A549 (cell line): Measurements from ENCODE around the gene GMDS. TPM values are rescaled to one million over a fixed set of nuclear protein-coding genes. Genes with fewer than 3 reads are reported as not detected.

Experiments used
- ATAC-seq, 2 experiments: fragments of 200-7000 bp in 1 of 2; fragments of >200 bp in 1 of 2; cut with Nextera tagmentation in 1 of 2; cut with Tn5 transposase in 1 of 2; 3 replicates each; pipeline versions ENCODE4 v1.8.0 to v1.9.1; 2018 to 2020; ENCODE audit warnings: mild to moderate bottlenecking in 1 of 2, moderate library complexity in 1 of 2
- CTCF ChIA-PET: fragments of 300-600 bp; sonication (Branson Sonifier 250); formaldehyde crosslinking; extraction: SDS; loops from one replicate; lab custom pipeline; 2021; ENCODE audit warnings: antibody characterized with exemption, inconsistent platforms; lab: Yijun Ruan, JAX
- POLR2A ChIA-PET: fragments of 350-600 bp; formaldehyde crosslinking; extraction: SDS; loops from one replicate; lab custom pipeline; 2021; ENCODE audit warnings: antibody characterized with exemption, inconsistent platforms; lab: Yijun Ruan, JAX
- DNase-seq, 2 experiments: peaks; one replicate each; pipeline versions ENCODE4 v3.0.0 to v3.0.0-alpha.2; 2011 to 2016; ENCODE audit warnings: low read depth in 1 of 2, low spot score in 1 of 2
- FAIRE-seq: peaks from 2 replicates; lab custom pipeline; 2011; peaks lifted over from hg19 to GRCh38; lab: Jason Lieb, UNC
- H3K27ac ChIP-seq, 2 experiments: fragments of >200 bp; sonication (Bioruptor Twin); formaldehyde crosslinking; 3 replicates each; pipeline ENCODE4 v1.5.1; 2016 to 2017
- H3K4me1 ChIP-seq: fragments of >200 bp; sonication (Bioruptor Twin); formaldehyde crosslinking; 3 replicates; pipeline ENCODE4 v1.6.1; 2016
- H3K4me2 ChIP-seq: fragments of >200 bp; sonication (Bioruptor Twin); formaldehyde crosslinking; 3 replicates; pipeline ENCODE4 v1.6.1; 2016
- H3K4me3 ChIP-seq: fragments of >200 bp; sonication (Bioruptor Twin); formaldehyde crosslinking; 3 replicates; pipeline ENCODE4 v1.5.1; 2016
- H3K9me3 ChIP-seq: fragments of >200 bp; sonication (Bioruptor Twin); formaldehyde crosslinking; 3 replicates; pipeline ENCODE4 v1.6.1; 2016
- CEBPB ChIP-seq, 2 experiments: fragments of >200 bp in 1 of 2; sonication (Bioruptor Twin) in 1 of 2; formaldehyde crosslinking in 1 of 2; IDR thresholded peaks; 2 replicates each; pipeline ENCODE4 v1.6.1; 2012 to 2016
- CHD4 ChIP-seq: fragments of 200-600 bp; sonication (generic); IDR thresholded peaks from 2 replicates; pipeline ENCODE4 v1.6.1; 2016; ENCODE audit warnings: antibody characterized with exemption, mild to moderate bottlenecking, borderline replicate concordance
- CTCF ChIP-seq: fragments of >200 bp; sonication (Bioruptor Twin); formaldehyde crosslinking; IDR thresholded peaks from 3 replicates; pipeline ENCODE4 v1.5.1; 2016
- EHMT2 ChIP-seq: fragments of 200-600 bp; sonication (generic); IDR thresholded peaks from 2 replicates; pipeline ENCODE4 v1.6.1; 2016; ENCODE audit warnings: antibody characterized with exemption, low read depth, mild to moderate bottlenecking, moderate library complexity
- ELK1 ChIP-seq: fragments of 150-350 bp; IDR thresholded peaks from 2 replicates; pipeline ENCODE4 v1.6.1; 2014; ENCODE audit warnings: low read depth, mild to moderate bottlenecking, low read length
- EP300 ChIP-seq, 2 experiments: fragments of >200 bp; sonication (Bioruptor Twin); formaldehyde crosslinking; IDR thresholded peaks; 2 replicates in 1 of 2; 3 replicates in 1 of 2; pipeline ENCODE4 v1.6.1; 2016 to 2017
- ESRRA ChIP-seq: fragments of 150-350 bp; IDR thresholded peaks from 2 replicates; pipeline ENCODE4 v1.6.1; 2014; ENCODE audit warnings: mild to moderate bottlenecking, low read length, borderline replicate concordance
- FOSB ChIP-seq: fragments of 250-450 bp; sonication (Bioruptor Pico); IDR thresholded peaks from 2 replicates; pipeline ENCODE4 v1.5.0; 2020; ENCODE audit warnings: mild to moderate bottlenecking, moderate library complexity
- FOSL2 ChIP-seq, 2 experiments: fragments of 450-650 bp in 1 of 2; fragments of >200 bp in 1 of 2; sonication (Bioruptor Twin) in 1 of 2; formaldehyde crosslinking; IDR thresholded peaks; 2 replicates each; pipeline versions ENCODE4 v1.5.0 to v1.6.1; 2016 to 2020; ENCODE audit warnings: mild to moderate bottlenecking in 1 of 2, moderate library complexity in 1 of 2
- GATA3 ChIP-seq: IDR thresholded peaks from 2 replicates; pipeline ENCODE4 v1.6.1; 2012; ENCODE audit warnings: borderline replicate concordance
- HDAC2 ChIP-seq: fragments of 200-600 bp; sonication (generic); IDR thresholded peaks from 2 replicates; pipeline ENCODE4 v1.6.1; 2016
- HEYL ChIP-seq: fragments of 250-450 bp; sonication (Bioruptor Pico); IDR thresholded peaks from 2 replicates; pipeline ENCODE4 v1.8.0; 2021; ENCODE audit warnings: mild to moderate bottlenecking, moderate library complexity
- HMGXB4 ChIP-seq: fragments of 250-450 bp; sonication (Bioruptor Pico); IDR thresholded peaks from 2 replicates; pipeline ENCODE4 v1.5.0; 2021; ENCODE audit warnings: mild to moderate bottlenecking, moderate library complexity, borderline replicate concordance
- JUNB ChIP-seq: fragments of >200 bp; sonication (Bioruptor Twin); formaldehyde crosslinking; IDR thresholded peaks from 2 replicates; pipeline ENCODE4 v1.6.1; 2016
- KDM1A ChIP-seq: fragments of 200-600 bp; sonication (generic); IDR thresholded peaks from 2 replicates; pipeline ENCODE4 v1.6.1; 2016; ENCODE audit warnings: low read depth, mild to moderate bottlenecking
- MYC ChIP-seq: IDR thresholded peaks from 2 replicates; pipeline ENCODE4 v1.6.1; 2012; ENCODE audit warnings: mild to moderate bottlenecking, inconsistent platforms, low read length, improper control_type of control experiment, borderline replicate concordance
- NR3C1 ChIP-seq: fragments of >200 bp; sonication (Bioruptor Twin); formaldehyde crosslinking; IDR thresholded peaks from 3 replicates; pipeline ENCODE4 v1.6.1; 2017
- PHF8 ChIP-seq: fragments of 200-600 bp; sonication (generic); IDR thresholded peaks from 2 replicates; pipeline ENCODE4 v1.6.1; 2016; ENCODE audit warnings: low read depth, mild to moderate bottlenecking, antibody characterized with exemption, moderate library complexity, borderline replicate concordance
- REST ChIP-seq: fragments of 200-600 bp; sonication (generic); IDR thresholded peaks from 2 replicates; pipeline ENCODE4 v1.6.1; 2016; ENCODE audit warnings: antibody characterized with exemption, mild to moderate bottlenecking, moderate library complexity
- RFX5 ChIP-seq: fragments of 450-650 bp; IDR thresholded peaks from 2 replicates; pipeline ENCODE4 v1.7.1; 2014; ENCODE audit warnings: antibody characterized with exemption, mild to moderate bottlenecking, moderate library complexity
- TFCP2L1 ChIP-seq: fragments of 250-450 bp; sonication (Bioruptor Pico); IDR thresholded peaks from 2 replicates; pipeline ENCODE4 v1.5.0; 2021; ENCODE audit warnings: mild to moderate bottlenecking
- TP53 ChIP-seq: fragments of 250-450 bp; sonication (Bioruptor Pico); IDR thresholded peaks from 2 replicates; pipeline ENCODE4 v1.5.0; 2021; ENCODE audit warnings: mild to moderate bottlenecking, moderate library complexity
- ZNF302 ChIP-seq: fragments of 250-450 bp; sonication (Bioruptor Pico); IDR thresholded peaks from 2 replicates; pipeline ENCODE4 v1.9.0; 2021; ENCODE audit warnings: inconsistent platforms, mild to moderate bottlenecking, moderate library complexity
- WGBS: methylation state at CpG from one replicate; pipeline ENCODE4 v1.1.6; 2017; ENCODE audit errors: missing lambda C conversion rate; 5-methylcytosine and 5-hydroxymethylcytosine counted together
- polyA plus RNA-seq, 4 experiments: library from polyadenylated mRNA; depleted of rRNA in 3 of 4; stranded (reverse); fragments of >200 nt; fragmentation: RNase III in 1 of 4; extraction: RNeasy Plus Mini Kit Qiagen cat#74134 plus additional on column Dnase treatment in 1 of 4; gene quantifications; 2 replicates in 3 of 4; 3 replicates in 1 of 4; pipeline ENCODE4 v1.2.3, GENCODE V29; 2011 to 2017
- TF ChIP-seq, protein P1 (sequence below): IDR thresholded peaks from 2 replicates; pipeline ENCODE4 v1.6.1; 2012; ENCODE audit warnings: low read depth, borderline replicate concordance
- TF ChIP-seq, protein P2 (sequence below): IDR thresholded peaks from 2 replicates; pipeline ENCODE4 v1.6.1; 2012
- TF ChIP-seq, protein P3 (sequence below): fragments of 250-450 bp; sonication (Bioruptor Pico); IDR thresholded peaks from 2 replicates; pipeline ENCODE4 v1.5.0; 2020; ENCODE audit warnings: low read depth, mild to moderate bottlenecking, moderate library complexity

The GMDS gene
- polyA plus RNA-seq, 2 of the 4 experiments (the other 2 are of a cell fraction) = 9.9 to 12.4 TPM

DNA sequence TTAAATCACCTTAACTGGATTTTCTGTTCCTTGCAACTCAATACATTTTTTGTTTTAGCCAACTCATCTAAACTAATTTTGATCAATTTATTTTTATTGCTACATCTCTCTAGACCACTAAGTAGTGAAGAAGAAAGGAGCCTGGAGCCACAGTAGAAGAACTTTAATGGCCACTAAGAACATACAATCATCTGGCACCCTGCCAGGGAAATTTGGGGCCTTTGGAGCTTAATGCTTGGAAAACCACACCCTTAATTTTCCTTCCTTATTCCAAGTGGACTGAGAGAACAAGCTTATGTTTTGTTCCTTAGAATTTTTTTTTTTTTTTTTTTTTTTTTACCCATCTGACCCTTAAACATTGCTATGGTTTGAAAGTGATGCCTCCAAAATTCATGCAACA, 12.0 kb upstream of the GMDS start:
- ATAC-seq = no peak
- no peak overlapping the region for H3K4me3 ChIP-seq
- POLR2A ChIA-PET = no interaction called here
- CTCF ChIA-PET = interaction anchor here (0.6 to 0.7 kb wide), 2 partner anchors 40 to 145 kb away, joined by 3 to 6 read pairs; no protein-coding TSS in a partner anchor
- TF ChIP-seq HDAC2 (no peak), FOSL2 (IDR thresholded peaks at IDR 0.05) (no peak), FOSL2 (CRISPR knock-in tag; IDR thresholded peaks at IDR 0.05) (no peak), EP300 (IDR thresholded peaks at IDR 0.05) (no peak), HEYL (no peak), HMGXB4 (CRISPR knock-in tag) (no peak), ELK1 (no peak), FOSB (CRISPR knock-in tag) (no peak), CTCF (no peak), CHD4 (no peak), JUNB (no peak), RFX5 (no peak), EHMT2 (no peak), KDM1A (no peak), GATA3 (no peak)
- TF ChIP-seq, protein P1, sequence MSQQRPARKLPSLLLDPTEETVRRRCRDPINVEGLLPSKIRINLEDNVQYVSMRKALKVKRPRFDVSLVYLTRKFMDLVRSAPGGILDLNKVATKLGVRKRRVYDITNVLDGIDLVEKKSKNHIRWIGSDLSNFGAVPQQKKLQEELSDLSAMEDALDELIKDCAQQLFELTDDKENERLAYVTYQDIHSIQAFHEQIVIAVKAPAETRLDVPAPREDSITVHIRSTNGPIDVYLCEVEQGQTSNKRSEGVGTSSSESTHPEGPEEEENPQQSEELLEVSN = no peak
- TF ChIP-seq, protein P2, sequence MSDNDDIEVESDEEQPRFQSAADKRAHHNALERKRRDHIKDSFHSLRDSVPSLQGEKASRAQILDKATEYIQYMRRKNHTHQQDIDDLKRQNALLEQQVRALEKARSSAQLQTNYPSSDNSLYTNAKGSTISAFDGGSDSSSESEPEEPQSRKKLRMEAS = no peak
- TF ChIP-seq, protein P3, sequence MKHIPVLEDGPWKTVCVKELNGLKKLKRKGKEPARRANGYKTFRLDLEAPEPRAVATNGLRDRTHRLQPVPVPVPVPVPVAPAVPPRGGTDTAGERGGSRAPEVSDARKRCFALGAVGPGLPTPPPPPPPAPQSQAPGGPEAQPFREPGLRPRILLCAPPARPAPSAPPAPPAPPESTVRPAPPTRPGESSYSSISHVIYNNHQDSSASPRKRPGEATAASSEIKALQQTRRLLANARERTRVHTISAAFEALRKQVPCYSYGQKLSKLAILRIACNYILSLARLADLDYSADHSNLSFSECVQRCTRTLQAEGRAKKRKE = no peak
- TF ChIP-seq, all 56 proteins: peak for 0
- Histone ChIP-seq H3K27ac (no peak overlapping the region), H3K9me3 (no peaks in the 10 kb centered on the region), H3K4me2 (no peak overlapping the region), H3K4me1 (no peaks in the 10 kb centered on the region)
- FAIRE-seq (no peak), DNase-seq (no peak)

- POLR2A ChIA-PET = no interaction called here
- H3K4me2 ChIP-seq = no peak overlapping the region
- TF ChIP-seq MYC (no peak), TP53 (CRISPR knock-in tag) (no peak), PHF8 (no peak), CEBPB (IDR thresholded peaks at IDR 0.05) (no peak), FOSL2 (IDR thresholded peaks at IDR 0.05) (no peak), FOSL2 (CRISPR knock-in tag; IDR thresholded peaks at IDR 0.05) (no peak), CTCF (no peak), ZNF302 (no peak), ESRRA (no peak), NR3C1 (no peak), CHD4 (no peak), REST (no peak), TFCP2L1 (CRISPR knock-in tag) (no peak)
Observed at GRCh38 chr6:2254747-2255146, 9.3 kb upstream of the GMDS start.

More at GRCh38 chr6:2254747-2255146, 9.3 kb upstream of the GMDS start:
- DNase-seq = no peak
- ATAC-seq = no peak
- Histone ChIP-seq H3K4me3 (no peak overlapping the region), H3K9me3 (no peaks in the 10 kb centered on the region), H3K4me1 (no peaks in the 10 kb centered on the region), H3K27ac (no peak overlapping the region)
- WGBS = 83% methylated on average over 3 of the region's 3 CpGs
- CTCF ChIA-PET = no interaction called here
- FAIRE-seq = no peak
